GM12878 (cell line): ENCODE measurements around the gene MAPKAPK2. TPM values are rescaled to one million over a fixed set of nuclear protein-coding genes. Genes with fewer than 3 reads are reported as not detected.

ENCODE experiments used
- ATAC-seq: fragments of 200-7000 bp; cut with Tn5 transposase; 3 replicates; pipeline ENCODE4 v1.9.1; 2020; ENCODE audit warnings: mild to moderate bottlenecking, moderate library complexity
- BruUV-seq: library from RNA; stranded (reverse); fragments of 400-500 nt; replicated peaks from 2 replicates; lab custom pipeline; 2021; lab: Mats Ljungman, UMichigan
- CTCF ChIA-PET: fragments of 300-600 bp; sonication (Branson Sonifier 250); formaldehyde crosslinking; extraction: SDS; loops from one replicate; lab custom pipeline; 2021; ENCODE audit warnings: inconsistent platforms; lab: Yijun Ruan, JAX
- POLR2A ChIA-PET: fragments of 350-600 bp; formaldehyde crosslinking; extraction: SDS; loops from one replicate; lab custom pipeline; 2021; ENCODE audit warnings: inconsistent platforms; lab: Charles Lee
- RAD21 ChIA-PET: fragments of 300-600 bp; sonication (Branson Sonifier 250); formaldehyde crosslinking; loops from one replicate; lab custom pipeline; 2023; ENCODE audit warnings: antibody characterized with exemption; ENCODE audit not compliant: unreplicated experiment; lab: Charles Lee
- SMC1A ChIA-PET: fragments of 300-600 bp; sonication (Branson Sonifier 250); formaldehyde crosslinking; loops from one replicate; lab custom pipeline; 2023; ENCODE audit not compliant: unreplicated experiment, uncharacterized antibody; lab: Charles Lee
- DNase-seq: peaks from one replicate; pipeline ENCODE4 v3.0.0-alpha.2; 2011; ENCODE audit warnings: low read depth, low spot score
- FAIRE-seq: peaks from 3 replicates; lab custom pipeline; 2011; peaks lifted over from hg19 to GRCh38; lab: Jason Lieb, UNC
- H2AFZ ChIP-seq: 2 replicates; pipeline ENCODE4 v1.6.0; 2011; ENCODE audit warnings: low read depth, low read length, control low read depth; ENCODE audit not compliant: control insufficient read depth
- H3K27ac ChIP-seq: 2 replicates; pipeline ENCODE4 v1.5.1; 2011; ENCODE audit warnings: control low read depth; ENCODE audit not compliant: control insufficient read depth, insufficient read depth
- H3K27me3 ChIP-seq, 2 experiments: replicated peaks in 1 of 2; 2 replicates each; pipeline versions ENCODE4 v1.6.0 to v1.6.1; 2011; ENCODE audit warnings: low read length in 1 of 2; ENCODE audit not compliant: control insufficient read depth in 2 of 2, insufficient read depth in 2 of 2
- H3K36me3 ChIP-seq, 2 experiments: 2 replicates each; pipeline ENCODE4 v1.5.1; 2011; ENCODE audit warnings: low read length in 1 of 2; ENCODE audit not compliant: control insufficient read depth in 2 of 2, insufficient read depth in 2 of 2
- H3K4me1 ChIP-seq: 2 replicates; pipeline ENCODE4 v1.6.1; 2011; ENCODE audit warnings: mild to moderate bottlenecking, low read length, moderate library complexity, mixed read lengths; ENCODE audit not compliant: control insufficient read depth, insufficient read depth
- H3K4me2 ChIP-seq: 2 replicates; pipeline ENCODE4 v1.6.0; 2011; ENCODE audit warnings: control low read depth; ENCODE audit not compliant: control insufficient read depth, insufficient read depth
- H3K4me3 ChIP-seq: fragments of 200-600 bp; sonication (generic); 2 replicates; pipeline ENCODE4 v1.5.1; 2016
- H3K79me2 ChIP-seq: 2 replicates; pipeline ENCODE4 v1.6.0; 2011; ENCODE audit warnings: low read length; ENCODE audit not compliant: control insufficient read depth, insufficient read depth
- H3K9ac ChIP-seq: 2 replicates; pipeline ENCODE4 v1.8.0; 2011; ENCODE audit warnings: low read length, control low read depth, mixed read lengths; ENCODE audit not compliant: control insufficient read depth, insufficient read depth
- H3K9me3 ChIP-seq: replicated peaks from 3 replicates; pipeline ENCODE4 v1.5.1; 2011; ENCODE audit warnings: mild to moderate bottlenecking, low read length; ENCODE audit not compliant: control insufficient read depth, insufficient read depth
- H4K20me1 ChIP-seq: 2 replicates; pipeline ENCODE4 v1.6.0; 2011; ENCODE audit not compliant: control insufficient read depth, insufficient read depth
- ATF7 ChIP-seq: fragments of 450-650 bp; IDR thresholded peaks from 2 replicates; pipeline ENCODE4 v1.6.1; 2016; ENCODE audit warnings: low read depth, mild to moderate bottlenecking
- DPF2 ChIP-seq: fragments of 450-650 bp; IDR thresholded peaks from 2 replicates; pipeline ENCODE4 v1.6.1; 2017; ENCODE audit warnings: mild to moderate bottlenecking
- EGR1 ChIP-seq, 2 experiments: IDR thresholded peaks; 1 replicate in 1 of 2; 2 replicates in 1 of 2; pipeline ENCODE4 v1.6.1; 2011 to 2012; ENCODE audit warnings: low read depth in 2 of 2, low read length in 2 of 2, borderline replicate concordance in 1 of 2, mild to moderate bottlenecking in 1 of 2, moderate library complexity in 1 of 2
- EZH2 ChIP-seq: IDR thresholded peaks from 2 replicates; pipeline ENCODE4 v1.6.1; 2012; ENCODE audit warnings: low read depth, mild to moderate bottlenecking, control low read depth, inconsistent platforms, low read length, borderline replicate concordance; ENCODE audit not compliant: control insufficient read depth
- GATAD2B ChIP-seq: fragments of 450-650 bp; conservative IDR thresholded peaks from 2 replicates; pipeline ENCODE4 v1.6.1; 2017; ENCODE audit warnings: low read depth, mild to moderate bottlenecking, moderate library complexity
- IRF4 ChIP-seq: IDR thresholded peaks from 2 replicates; pipeline ENCODE4 v1.6.1; 2011; ENCODE audit warnings: low read depth, low read length
- KDM1A ChIP-seq: fragments of 200-600 bp; sonication (generic); IDR thresholded peaks from 2 replicates; pipeline ENCODE4 v1.6.1; 2016; ENCODE audit warnings: borderline replicate concordance
- MEF2A ChIP-seq: IDR thresholded peaks from 2 replicates; pipeline ENCODE4 v1.6.1; 2011; ENCODE audit warnings: low read depth, mild to moderate bottlenecking, low read length, moderate library complexity; ENCODE audit not compliant: insufficient read depth
- NFIC ChIP-seq: IDR thresholded peaks from 2 replicates; pipeline ENCODE4 v1.6.1; 2012; ENCODE audit warnings: low read depth, mild to moderate bottlenecking, inconsistent platforms, low read length, moderate library complexity
- RAD21 ChIP-seq: IDR thresholded peaks from 2 replicates; pipeline ENCODE4 v1.6.1; 2011; ENCODE audit warnings: mild to moderate bottlenecking, low read depth, low read length, moderate library complexity; ENCODE audit not compliant: insufficient read depth
- SMAD1 ChIP-seq: fragments of 450-650 bp; IDR thresholded peaks from 2 replicates; pipeline ENCODE4 v1.6.1; 2018; ENCODE audit warnings: mild to moderate bottlenecking, low read depth; ENCODE audit not compliant: partially characterized antibody
- SRF ChIP-seq, 2 experiments: IDR thresholded peaks; 2 replicates each; pipeline ENCODE4 v1.6.1; 2011; ENCODE audit warnings: low read depth in 2 of 2, low read length in 2 of 2, mild to moderate bottlenecking in 1 of 2, moderate library complexity in 1 of 2
- TARDBP ChIP-seq: IDR thresholded peaks from 2 replicates; pipeline ENCODE4 v1.6.1; 2016; ENCODE audit warnings: borderline replicate concordance
- TCF12 ChIP-seq: IDR thresholded peaks from 2 replicates; pipeline ENCODE4 v1.6.1; 2011; ENCODE audit warnings: low read depth, mild to moderate bottlenecking, low read length
- TCF3 ChIP-seq: IDR thresholded peaks from 2 replicates; pipeline ENCODE4 v1.6.1; 2012; ENCODE audit warnings: low read depth, mild to moderate bottlenecking, low read length, borderline replicate concordance; ENCODE audit not compliant: insufficient read depth
- ZNF274 ChIP-seq: IDR thresholded peaks from one replicate; pipeline ENCODE4 v1.8.0; 2011; ENCODE audit not compliant: insufficient read length, insufficient read depth
- WGBS: methylation state at CpG from one replicate; pipeline ENCODE4 v1.1.6; 2016; ENCODE audit warnings: low lambda C conversion rate; ENCODE audit not compliant: insufficient replicate concordance, insufficient coverage; ENCODE audit errors: missing lambda C conversion rate; 5-methylcytosine and 5-hydroxymethylcytosine counted together
- in situ Hi-C: fragments of 300-500 bp; cut with MboI; formaldehyde crosslinking; loops from 9 replicates; pipeline ENCODE4 v1.14.3; 2018; ENCODE audit warnings: mixed read lengths
- intact Hi-C: fragments of 100-400 bp; cut with micrococcal nuclease; formaldehyde crosslinking; loops from one replicate; pipeline ENCODE4 v1.14.2; 2022; ENCODE audit not compliant: unreplicated experiment
- polyA plus RNA-seq, 11 experiments: library from polyadenylated mRNA; depleted of rRNA in 4 of 11; unstranded in 6 of 11; stranded (reverse) in 5 of 11; fragments of >200 nt; fragmentation: Nextera tagmentation in 4 of 11; fragmentation: Illumina TruSeq in 1 of 11; extraction: Ambion mirVana in 4 of 11; extraction: Trizol in 1 of 11; gene quantifications; 1 replicate in 1 of 11; 2 replicates in 10 of 11; pipeline versions ENCODE4 v1.2.1 to v1.2.3, GENCODE V29; 2011 to 2016; ENCODE audit warnings: inconsistent platforms in 2 of 11, missing spikeins in 2 of 11, low read depth in 1 of 11
- total RNA-seq, 4 experiments: library from RNA; depleted of rRNA in 3 of 4; stranded (reverse); fragments of >200 nt in 3 of 4; fragmentation: Illumina TruSeq in 1 of 4; extraction: Trizol in 1 of 4; gene quantifications; 2 replicates each; pipeline versions ENCODE4 v1.2.1 to v1.2.3, GENCODE V29; 2013 to 2021
- TF ChIP-seq, protein P1 (sequence below): IDR thresholded peaks from 2 replicates; pipeline ENCODE4 v1.6.1; 2011; ENCODE audit warnings: low read depth, mild to moderate bottlenecking, low read length, moderate library complexity, borderline replicate concordance; ENCODE audit errors: extremely low read depth
- TF ChIP-seq, protein P2 (sequence below): fragments of 450-650 bp; IDR thresholded peaks from 2 replicates; pipeline ENCODE4 v1.6.1; 2017; ENCODE audit warnings: low read depth, mild to moderate bottlenecking, moderate library complexity
- TF ChIP-seq, protein P3 (sequence below): fragments of 450-650 bp; IDR thresholded peaks from 2 replicates; pipeline ENCODE4 v1.6.1; 2017; ENCODE audit warnings: borderline replicate concordance

Gene MAPKAPK2
- total and polyA plus RNA-seq, 10 of the 15 experiments (the other 5 are each of a cell fraction or from before 2014, with no cell fraction given), result 0.72 to 92.2 (median 49.3) TPM

DNA sequence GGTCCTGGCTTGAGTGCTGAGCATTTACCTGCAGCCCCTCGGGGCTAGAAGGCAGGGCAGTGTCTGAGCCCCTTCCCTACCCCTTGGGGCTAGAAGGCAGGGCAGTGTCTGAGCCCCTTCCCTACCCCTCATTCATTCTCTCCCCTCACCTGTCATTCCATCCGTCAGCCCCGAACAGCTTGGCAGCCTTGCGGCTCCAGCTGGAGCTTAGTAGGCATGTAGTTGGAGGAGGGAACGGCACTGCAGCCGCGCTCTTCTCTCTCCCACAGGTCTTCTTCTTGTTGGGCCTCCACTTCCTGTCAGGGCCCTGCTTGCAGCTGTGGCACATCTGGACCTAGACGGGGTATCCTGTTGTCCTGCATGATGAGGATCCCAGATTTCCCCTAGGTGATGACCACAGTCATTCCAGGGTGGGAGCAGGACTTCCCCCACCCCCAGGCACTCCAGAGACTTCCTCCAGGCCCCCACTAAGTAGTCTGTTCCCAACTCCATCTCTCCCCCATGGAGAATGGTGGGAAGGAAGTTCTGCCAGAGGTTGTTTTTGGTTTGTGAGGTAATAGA lies 22.2 kb downstream of the MAPKAPK2 start (continued):
- TF ChIP-seq, protein P1, sequence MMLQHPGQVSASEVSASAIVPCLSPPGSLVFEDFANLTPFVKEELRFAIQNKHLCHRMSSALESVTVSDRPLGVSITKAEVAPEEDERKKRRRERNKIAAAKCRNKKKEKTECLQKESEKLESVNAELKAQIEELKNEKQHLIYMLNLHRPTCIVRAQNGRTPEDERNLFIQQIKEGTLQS, result no peak
- TF ChIP-seq SRF (IDR thresholded peaks at IDR 0.05; ENCODE audit: low read depth in 2 of 2, low read length in 2 of 2), result no peak
- TF ChIP-seq TARDBP, result no peak
- no peak for TF ChIP-seq SMAD1
- no peak for TF ChIP-seq TCF3

DNA sequence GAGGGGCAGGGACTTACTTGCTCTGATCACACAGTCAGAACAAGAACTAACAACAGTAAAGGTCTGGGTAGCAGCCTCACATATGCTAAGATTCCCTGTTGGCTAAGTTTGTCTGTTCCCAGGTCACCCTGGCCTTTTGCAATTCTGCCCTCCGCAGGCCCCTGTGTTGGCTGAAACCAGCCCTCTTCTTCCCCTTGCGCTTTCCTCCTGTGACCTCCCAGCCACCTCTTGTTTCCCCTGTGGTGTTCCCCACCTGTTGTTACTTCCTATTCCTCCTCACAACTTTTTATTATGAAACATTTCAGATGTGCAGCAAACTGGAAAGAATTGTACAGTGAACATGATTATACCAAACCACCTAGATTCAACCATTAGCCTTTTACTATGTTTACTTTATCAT lies 23.4 kb downstream of the MAPKAPK2 start:
- ChIA-PET POLR2A (interaction anchor here (0.6 to 21.4 kb wide), 2 partner anchors 10 to 23 kb away, joined by 5 to 334 read pairs; partner anchors contain the start of gene MAPKAPK2), SMC1A (interaction anchor here (0.7 to 17.9 kb wide), 5 partner anchors 11 to 48 kb away, joined by 3 to 222 read pairs (median 5); no protein-coding TSS in a partner anchor), RAD21 (interaction anchor here (1.5 to 1.6 kb wide), 2 partner anchors 10 to 28 kb away, joined by 4 to 5 read pairs; no protein-coding TSS in a partner anchor), CTCF (interaction anchor here (1.0 to 6.0 kb wide), 6 partner anchors 9 to 75 kb away, joined by 3 to 41 read pairs (median 8); no protein-coding TSS in a partner anchor)
- Histone ChIP-seq H3K9ac (no peak overlapping the region), H3K36me3 (peaks cover 0 to 5% of the 10 kb centered on the region in 2 experiments; a peak in 2 of 4 replicates), H3K4me1 (peaks cover 60% of the 10 kb centered on the region), H4K20me1 (peaks cover 34% of the 10 kb centered on the region), H2AFZ (no peak overlapping the region), H3K9me3 (no peaks in the 10 kb centered on the region), H3K27me3 (no peaks in the 10 kb centered on the region), H3K4me2 (peak overlapping the region; percentile 68), H3K27ac (peak overlapping the region; percentile 38; the same call in 1 of the 2 replicates), H3K79me2 (peaks cover 77% of the 10 kb centered on the region), H3K4me3 (peak overlapping the region; percentile 11; the same call in 1 of the 2 replicates)
- in situ Hi-C loops (no loop called here), intact Hi-C loops (no loop called here)
- FAIRE-seq (no peak), DNase-seq (no peak), ATAC-seq (peak; percentile 52)
- 5% methylated on average over 2 of the region's 2 CpGs for WGBS
- BruUV-seq, result no TSS peak
- TF ChIP-seq TCF12 (peak; percentile 76; the same call in 1 of the 2 replicates), RAD21 (0 out of 2 replicates have a peak, but pooled peaks have one; percentile 3), TCF3 (peak; percentile 68; the same call in 1 of the 2 replicates), EGR1 (IDR thresholded peaks at IDR 0.05; ENCODE audit: borderline replicate concordance in 1 of 2, low read depth in 2 of 2, low read length in 2 of 2) (peak in 1 of 2 experiments; percentile 70; a peak in 2 of 3 replicates), ATF7 (peak; percentile 33; the same call in 1 of the 2 replicates), EZH2 (no peak), ZNF274 (no peak), GATAD2B (no peak), MEF2A (0 out of 2 replicates have a peak, but pooled peaks have one; percentile 45), IRF4 (peak; percentile 61; the same call in 1 of the 2 replicates), NFIC (peak; percentile 53), KDM1A (no peak), DPF2 (peak; percentile 32; the same call in 1 of the 2 replicates)
- TF ChIP-seq, protein P2, sequence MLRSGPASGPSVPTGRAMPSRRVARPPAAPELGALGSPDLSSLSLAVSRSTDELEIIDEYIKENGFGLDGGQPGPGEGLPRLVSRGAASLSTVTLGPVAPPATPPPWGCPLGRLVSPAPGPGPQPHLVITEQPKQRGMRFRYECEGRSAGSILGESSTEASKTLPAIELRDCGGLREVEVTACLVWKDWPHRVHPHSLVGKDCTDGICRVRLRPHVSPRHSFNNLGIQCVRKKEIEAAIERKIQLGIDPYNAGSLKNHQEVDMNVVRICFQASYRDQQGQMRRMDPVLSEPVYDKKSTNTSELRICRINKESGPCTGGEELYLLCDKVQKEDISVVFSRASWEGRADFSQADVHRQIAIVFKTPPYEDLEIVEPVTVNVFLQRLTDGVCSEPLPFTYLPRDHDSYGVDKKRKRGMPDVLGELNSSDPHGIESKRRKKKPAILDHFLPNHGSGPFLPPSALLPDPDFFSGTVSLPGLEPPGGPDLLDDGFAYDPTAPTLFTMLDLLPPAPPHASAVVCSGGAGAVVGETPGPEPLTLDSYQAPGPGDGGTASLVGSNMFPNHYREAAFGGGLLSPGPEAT, result peak; percentile 21; the same call in 1 of the 2 replicates
- TF ChIP-seq, protein P3, sequence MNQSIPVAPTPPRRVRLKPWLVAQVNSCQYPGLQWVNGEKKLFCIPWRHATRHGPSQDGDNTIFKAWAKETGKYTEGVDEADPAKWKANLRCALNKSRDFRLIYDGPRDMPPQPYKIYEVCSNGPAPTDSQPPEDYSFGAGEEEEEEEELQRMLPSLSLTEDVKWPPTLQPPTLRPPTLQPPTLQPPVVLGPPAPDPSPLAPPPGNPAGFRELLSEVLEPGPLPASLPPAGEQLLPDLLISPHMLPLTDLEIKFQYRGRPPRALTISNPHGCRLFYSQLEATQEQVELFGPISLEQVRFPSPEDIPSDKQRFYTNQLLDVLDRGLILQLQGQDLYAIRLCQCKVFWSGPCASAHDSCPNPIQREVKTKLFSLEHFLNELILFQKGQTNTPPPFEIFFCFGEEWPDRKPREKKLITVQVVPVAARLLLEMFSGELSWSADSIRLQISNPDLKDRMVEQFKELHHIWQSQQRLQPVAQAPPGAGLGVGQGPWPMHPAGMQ, result no peak
